ENCODE measurements around the gene TIMM29. TPM values are rescaled to one million over a fixed set of nuclear protein-coding genes. Genes with fewer than 3 reads are reported as not detected.

Gene TIMM29
- total and polyA plus RNA-seq, 9 of the 15 experiments (the other 6 are each of a cell fraction or from before 2014, with no cell fraction given) = 2.4 to 29.4 (median 16.3) TPM

- TF ChIP-seq ZNF174 (CRISPR knock-in tag; IDR thresholded peaks at IDR 0.05) = no peak
- TF ChIP-seq COPS2 (conservative IDR thresholded peaks at IDR 0.05) = no peak
- TF ChIP-seq E2F5 (CRISPR knock-in tag; IDR thresholded peaks at IDR 0.05) = no peak; the same call in 1 of the 2 replicates
- no peak for TF ChIP-seq RBM25 (IDR thresholded peaks at IDR 0.05; ENCODE audit: low read depth, low read length, severe bottlenecking)
- TF ChIP-seq MCM5 (IDR thresholded peaks at IDR 0.05; ENCODE audit: low read depth) = no peak
- TF ChIP-seq ARID3A (IDR thresholded peaks at IDR 0.05; ENCODE audit: borderline replicate concordance, low read depth, low read length) = no peak
- TF ChIP-seq KAT2B (IDR thresholded peaks at IDR 0.05; ENCODE audit: low read depth, low read length) = no peak
- no peak for TF ChIP-seq MYNN (IDR thresholded peaks at IDR 0.05)
- TF ChIP-seq MYNN (CRISPR knock-in tag; IDR thresholded peaks at IDR 0.05) = no peak
- peak; percentile 99 for TF ChIP-seq ZNF644 (tag; IDR thresholded peaks at IDR 0.05; ENCODE audit: low read depth)
- TF ChIP-seq RNF2 (IDR thresholded peaks at IDR 0.05) = 0 out of 2 replicates have a peak, but pooled peaks have one; percentile 11
- peak; percentile 62; the same call in 1 of the 2 replicates for TF ChIP-seq ZNF12 (CRISPR knock-in tag; IDR thresholded peaks at IDR 0.05)
- TF ChIP-seq STAT5A (IDR thresholded peaks at IDR 0.05; ENCODE audit: borderline replicate concordance, low read length) = no peak
- no peak for TF ChIP-seq ZNF146 (CRISPR knock-in tag; IDR thresholded peaks at IDR 0.05; ENCODE audit: unreplicated experiment)
- TF ChIP-seq RBM22 (IDR thresholded peaks at IDR 0.05; ENCODE audit: low read depth, low read length, poor library complexity, severe bottlenecking) = no peak
- no peak for TF ChIP-seq PHB2 (IDR thresholded peaks at IDR 0.05; ENCODE audit: low read depth)
Measured at GRCh38 chr19:10960314-10961072, 31.9 kb downstream of the TIMM29 start, which contains the start of gene SMARCA4 (continued).

All from K562 (cell line).